IMR-90 (cell line): Measurements from ENCODE around the gene TEKT5. TPM values are rescaled to one million over a fixed set of nuclear protein-coding genes. Genes with fewer than 3 reads are reported as not detected.

Source experiments
- ATAC-seq: fragments of 200-7000 bp; cut with Tn5 transposase; 2 replicates; pipeline ENCODE4 v1.9.1; 2020; ENCODE audit warnings: low read depth, mild to moderate bottlenecking, moderate library complexity
- BruUV-seq: library from RNA; stranded (reverse); fragments of 400-500 nt; replicated peaks from 2 replicates; lab custom pipeline; 2021; lab: Mats Ljungman, UMichigan
- CTCF ChIA-PET: fragments of 300-600 bp; formaldehyde crosslinking; extraction: SDS; loops from one replicate; lab custom pipeline; 2021; ENCODE audit warnings: antibody characterized with exemption; lab: Yijun Ruan, JAX
- POLR2A ChIA-PET: fragments of 300-600 bp; sonication (Branson Sonifier 250); formaldehyde crosslinking; loops from one replicate; lab custom pipeline; 2022; ENCODE audit warnings: antibody characterized with exemption; ENCODE audit not compliant: unreplicated experiment; lab: Charles Lee
- DNase-seq: peaks from one replicate; pipeline ENCODE4 v3.0.0; 2013
- H2AFZ ChIP-seq: replicated peaks from 2 replicates; pipeline ENCODE3; 2013; ENCODE audit warnings: low read length, mild to moderate bottlenecking; ENCODE audit not compliant: poor library complexity
- H2AK5ac ChIP-seq: 2 replicates; pipeline ENCODE4 v1.6.1; 2013; ENCODE audit warnings: low read depth, low read length, inconsistent platforms
- H2AK9ac ChIP-seq: replicated peaks from 2 replicates; pipeline ENCODE3; 2013; ENCODE audit warnings: mild to moderate bottlenecking, low read depth, low read length, moderate library complexity; ENCODE audit not compliant: poor library complexity
- H2BK120ac ChIP-seq: 2 replicates; pipeline ENCODE4 v1.6.1; 2013; ENCODE audit warnings: low read depth, low read length, inconsistent platforms
- H2BK15ac ChIP-seq: 3 replicates; pipeline ENCODE4 v1.6.1; 2013; ENCODE audit warnings: low read depth, low read length, inconsistent platforms
- H2BK20ac ChIP-seq: 2 replicates; pipeline ENCODE4 v1.6.1; 2013; ENCODE audit warnings: low read depth, mild to moderate bottlenecking, inconsistent platforms, low read length, moderate library complexity
- H2BK5ac ChIP-seq: 2 replicates; pipeline ENCODE4 v1.6.1; 2013; ENCODE audit warnings: mild to moderate bottlenecking, low read depth, low read length, inconsistent platforms; ENCODE audit not compliant: poor library complexity, severe bottlenecking
- H3K14ac ChIP-seq: replicated peaks from 2 replicates; pipeline ENCODE4 v1.6.1; 2013; ENCODE audit warnings: low read depth, low read length, inconsistent platforms
- H3K18ac ChIP-seq: 2 replicates; pipeline ENCODE4 v1.6.1; 2013; ENCODE audit warnings: low read depth, low read length, control low read depth
- H3K23ac ChIP-seq: 2 replicates; pipeline ENCODE4 v1.6.1; 2013; ENCODE audit warnings: low read depth, low read length, inconsistent platforms
- H3K27ac ChIP-seq: 2 replicates; pipeline ENCODE4 v1.5.1; 2013; ENCODE audit warnings: mild to moderate bottlenecking, control low read depth, low read length; ENCODE audit not compliant: insufficient read depth
- H3K27me3 ChIP-seq: 2 replicates; pipeline ENCODE4 v1.6.1; 2013; ENCODE audit warnings: low read length; ENCODE audit not compliant: control insufficient read depth, insufficient read depth
- H3K36me3 ChIP-seq: 2 replicates; pipeline ENCODE4 v1.6.1; 2013; ENCODE audit warnings: low read length, mixed read lengths; ENCODE audit not compliant: control insufficient read depth, insufficient read depth
- H3K4ac ChIP-seq: 2 replicates; pipeline ENCODE4 v1.6.1; 2013; ENCODE audit warnings: low read depth, low read length, inconsistent platforms
- H3K4me1 ChIP-seq: 2 replicates; pipeline ENCODE4 v1.6.1; 2013; ENCODE audit warnings: low read length, mixed read lengths; ENCODE audit not compliant: control insufficient read depth, insufficient read depth
- H3K4me2 ChIP-seq: 2 replicates; pipeline ENCODE4 v1.6.1; 2013; ENCODE audit warnings: low read depth, mild to moderate bottlenecking, control low read depth, low read length, moderate library complexity
- H3K4me3 ChIP-seq: 2 replicates; pipeline ENCODE4 v1.5.1; 2013; ENCODE audit warnings: low read depth, mild to moderate bottlenecking, control low read depth, low read length, moderate library complexity; ENCODE audit not compliant: insufficient read depth
- H3K56ac ChIP-seq: 2 replicates; pipeline ENCODE4 v1.6.1; 2013; ENCODE audit warnings: low read length, inconsistent platforms; ENCODE audit not compliant: insufficient read depth; ENCODE audit errors: extremely low read depth
- H3K79me1 ChIP-seq, 2 experiments: 2 replicates each; pipeline ENCODE4 v1.6.1; 2013; ENCODE audit warnings: low read length in 2 of 2, inconsistent platforms in 1 of 2, low read depth in 1 of 2
- H3K9ac ChIP-seq: 2 replicates; pipeline ENCODE4 v1.6.1; 2013; ENCODE audit warnings: low read depth, low read length, control low read depth
- H3K9me1 ChIP-seq: 2 replicates; pipeline ENCODE4 v1.6.1; 2013; ENCODE audit warnings: low read length, inconsistent platforms; ENCODE audit not compliant: insufficient read depth
- H3K9me3 ChIP-seq: 2 replicates; pipeline ENCODE4 v1.6.1; 2013; ENCODE audit warnings: low read length; ENCODE audit not compliant: control insufficient read depth, insufficient read depth
- H4K20me1 ChIP-seq: 2 replicates; pipeline ENCODE4 v1.6.1; 2013; ENCODE audit warnings: low read length, inconsistent platforms; ENCODE audit not compliant: insufficient read depth
- H4K5ac ChIP-seq: 2 replicates; pipeline ENCODE4 v1.6.1; 2013; ENCODE audit warnings: mild to moderate bottlenecking, low read depth, low read length, control low read depth
- H4K8ac ChIP-seq, 2 experiments: 2 replicates each; pipeline ENCODE4 v1.6.1; 2013; ENCODE audit warnings: low read depth in 2 of 2, low read length in 2 of 2, control low read depth in 1 of 2, inconsistent platforms in 1 of 2
- H4K91ac ChIP-seq: 2 replicates; pipeline ENCODE4 v1.6.1; 2013; ENCODE audit warnings: low read depth, low read length, inconsistent platforms; ENCODE audit not compliant: insufficient read depth
- BHLHE40 ChIP-seq: fragments of 150-350 bp; IDR thresholded peaks from 2 replicates; pipeline ENCODE4 v1.6.1; 2016; ENCODE audit warnings: mild to moderate bottlenecking, low read depth, low read length
- CEBPB ChIP-seq: IDR thresholded peaks from 2 replicates; pipeline ENCODE4 v1.6.1; 2012; ENCODE audit warnings: low read depth, low read length, improper control_type of control experiment
- MAFK ChIP-seq: IDR thresholded peaks from 2 replicates; pipeline ENCODE4 v1.6.1; 2012; ENCODE audit warnings: low read depth, low read length, improper control_type of control experiment
- MAZ ChIP-seq: IDR thresholded peaks from 2 replicates; pipeline ENCODE4 v1.6.1; 2012; ENCODE audit warnings: low read depth, mild to moderate bottlenecking, low read length, improper control_type of control experiment, moderate library complexity, borderline replicate concordance
- MXI1 ChIP-seq: IDR thresholded peaks from 2 replicates; pipeline ENCODE4 v1.6.1; 2012; ENCODE audit warnings: low read depth, mild to moderate bottlenecking, low read length, moderate library complexity, borderline replicate concordance
- NFE2L2 ChIP-seq: fragments of 150-350 bp; IDR thresholded peaks from 2 replicates; pipeline ENCODE4 v1.6.1; 2016; ENCODE audit warnings: low read depth, mild to moderate bottlenecking, low read length
- RCOR1 ChIP-seq: IDR thresholded peaks from 2 replicates; pipeline ENCODE4 v1.6.1; 2012; ENCODE audit warnings: mild to moderate bottlenecking, low read length, improper control_type of control experiment; ENCODE audit not compliant: insufficient replicate concordance
- RFX5 ChIP-seq: IDR thresholded peaks from 2 replicates; pipeline ENCODE4 v1.8.0; 2012; ENCODE audit warnings: low read depth, mild to moderate bottlenecking, low read length, moderate library complexity
- SMC3 ChIP-seq: fragments of 150-350 bp; IDR thresholded peaks from 2 replicates; pipeline ENCODE4 v1.6.1; 2016; ENCODE audit warnings: low read depth, mild to moderate bottlenecking, antibody characterized with exemption, low read length, moderate library complexity
- USF2 ChIP-seq: fragments of 150-350 bp; IDR thresholded peaks from 2 replicates; pipeline ENCODE4 v1.6.1; 2017; ENCODE audit warnings: mild to moderate bottlenecking, antibody characterized with exemption, low read length, low read depth
- WGBS, 2 experiments: methylation state at CpG; one replicate each; pipeline versions ENCODE4 v1.1.5 to v1.1.7; 2013; ENCODE audit warnings: missing lambda C conversion rate in 2 of 2; ENCODE audit not compliant: insufficient read length in 1 of 2; ENCODE audit errors: extremely low coverage in 2 of 2; 5-methylcytosine and 5-hydroxymethylcytosine counted together
- dilution Hi-C: fragments of 300-500 bp; cut with HindIII; formaldehyde crosslinking; loops from one replicate; pipeline ENCODE4 v1.14.3; 2018; ENCODE audit warnings: low sequenced_read_pairs; ENCODE audit not compliant: unreplicated experiment
- in situ Hi-C: fragments of 300-500 bp; cut with MboI; formaldehyde crosslinking; loops from 3 replicates; pipeline ENCODE4 v1.14.3; 2019; ENCODE audit warnings: low sequenced_read_pairs, inconsistent platforms, mixed read lengths
- intact Hi-C: fragments of 100-400 bp; cut with micrococcal nuclease; formaldehyde crosslinking; loops from 2 replicates; pipeline ENCODE4 v1.10.0; 2022
- polyA plus RNA-seq, 3 experiments: library from polyadenylated mRNA; depleted of rRNA; stranded (reverse); fragments of >200 nt; gene quantifications; 2 replicates each; pipeline ENCODE4 v1.2.3, GENCODE V29; 2012; ENCODE audit warnings: low replicate concordance in 1 of 3
- total RNA-seq: library from RNA; depleted of rRNA; stranded (reverse); fragments of >200 nt; gene quantifications from 2 replicates; pipeline ENCODE4 v1.2.3, GENCODE V29; 2012

Gene TEKT5
- total and polyA plus RNA-seq, 2 of the 4 experiments (the other 2 are of a cell fraction) = 0.17 TPM; not detected in 1

GRCh38 chr16:10675861-10676260 is 18.9 kb downstream of the TEKT5 start:
- Histone ChIP-seq H3K18ac (no peak overlapping the region), H3K9ac (no peak overlapping the region), H4K91ac (no peak overlapping the region), H2BK15ac (no peak overlapping the region), H2AK5ac (no peak overlapping the region), H2AFZ (no peak overlapping the region), H3K23ac (no peak overlapping the region), H3K4me3 (no peak overlapping the region), H3K14ac (no peak overlapping the region), H2BK120ac (no peak overlapping the region), H3K4me1 (no peaks in the 10 kb centered on the region), H2BK20ac (no peak overlapping the region), H3K9me1 (no peaks in the 10 kb centered on the region), H2AK9ac (no peak overlapping the region), H3K27ac (no peak overlapping the region), H4K8ac (no peak overlapping the region), H3K9me3 (no peaks in the 10 kb centered on the region), H3K36me3 (no peaks in the 10 kb centered on the region), H4K20me1 (no peaks in the 10 kb centered on the region), H4K5ac (no peak overlapping the region), H3K27me3 (peaks cover 8% of the 10 kb centered on the region), H3K4ac (no peak overlapping the region), H3K56ac (no peak overlapping the region), H3K4me2 (no peak overlapping the region), H2BK5ac (no peak overlapping the region), H3K79me1 (no peaks in the 10 kb centered on the region)
- in situ Hi-C loops (no loop called here), intact Hi-C loops (no loop called here), dilution Hi-C loops (no loop called here)
- ATAC-seq (no peak), DNase-seq (no peak)
- TF ChIP-seq SMC3 (no peak), NFE2L2 (no peak), MAFK (no peak), RCOR1 (no peak), RFX5 (no peak), BHLHE40 (no peak), CEBPB (no peak), MAZ (no peak), USF2 (no peak), MXI1 (no peak)
- ChIA-PET CTCF (no interaction called here), POLR2A (no interaction called here)
- 70% methylated on average over 10 of the region's 13 CpGs; no CpG with 5 or more reads in 1 of the 2 experiments for WGBS, 2 experiments
- no TSS peak for BruUV-seq
